Activated CD8-positive, alpha-beta T cell treated with anti-CD3 and anti-CD28 coated beads for 36 hours (primary cell): ENCODE data around the gene LRRC37A3. TPM values are rescaled to one million over a fixed set of nuclear protein-coding genes. Genes with fewer than 3 reads are reported as not detected.
A peak's percentile ranks its signal among the peaks of the same experiment; 100 is the strongest.
"Not testable (repeated sequence)": the region's sequence is repeated elsewhere in the genome, so short reads cannot be mapped to it uniquely, and the experiment has no call there.

ENCODE experiments used
- ATAC-seq: fragments of 200-7000 bp; cut with Tn5 transposase; one replicate; pipeline ENCODE4 v1.10.0; 2021; ENCODE audit warnings: mild to moderate bottlenecking, moderate library complexity
- CTCF ChIA-PET: fragments of 350-600 bp; sonication (Branson Sonifier 250); formaldehyde crosslinking; loops from one replicate; lab custom pipeline; 2021; ENCODE audit warnings: antibody characterized with exemption; lab: Charles Lee
- POLR2A ChIA-PET: fragments of 350-600 bp; sonication (Branson Sonifier 250); formaldehyde crosslinking; loops from one replicate; lab custom pipeline; 2021; ENCODE audit warnings: antibody characterized with exemption; lab: Charles Lee
- DNase-seq: peaks from one replicate; pipeline ENCODE4 v3.0.0-alpha.2; 2020
- H3K27ac Mint-ChIP-seq: one replicate; pipeline ENCODE4 v1.8.0; 2021; ENCODE audit warnings: mild to moderate bottlenecking, mixed read lengths
- H3K27me3 Mint-ChIP-seq: one replicate; pipeline ENCODE4 v1.8.0; 2021; ENCODE audit warnings: mixed read lengths
- H3K36me3 Mint-ChIP-seq: one replicate; pipeline ENCODE4 v1.8.0; 2021; ENCODE audit warnings: low read depth, mixed read lengths
- H3K4me1 Mint-ChIP-seq: one replicate; pipeline ENCODE4 v1.8.0; 2021; ENCODE audit warnings: low read depth, mixed read lengths
- H3K4me3 Mint-ChIP-seq: one replicate; pipeline ENCODE4 v1.8.0; 2021; ENCODE audit warnings: mild to moderate bottlenecking, moderate library complexity, mixed read lengths
- H3K9me3 Mint-ChIP-seq: one replicate; pipeline ENCODE4 v1.8.0; 2021; ENCODE audit warnings: mixed read lengths
- CTCF ChIP-seq: fragments of 200-600 bp; IDR thresholded peaks from one replicate; pipeline ENCODE4 v1.8.0; 2022; ENCODE audit warnings: antibody characterized with exemption, mild to moderate bottlenecking
- intact Hi-C: fragments of 100-400 bp; cut with micrococcal nuclease; formaldehyde crosslinking; loops from one replicate; pipeline ENCODE4 v1.10.0; 2022
- total RNA-seq, 2 experiments: library from RNA; stranded (reverse); gene quantifications; one replicate each; pipeline ENCODE4 v1.2.3, GENCODE V29; 2021

Gene LRRC37A3
- total RNA-seq, 2 experiments from 2014 or later = 4.3 to 4.8 TPM

- intact Hi-C loops = no loop called here
- CTCF ChIA-PET = interaction anchor here (1.0 to 2.1 kb wide), 4 partner anchors 9 to 216 kb away, joined by 4 to 16 read pairs (median 6); partner anchors contain the start of gene RGS9
- TF ChIP-seq CTCF = no peak
- Mint-ChIP-seq H3K36me3 (no peaks in the 10 kb centered on the region), H3K4me3 (peak overlapping the region; percentile 75), H3K9me3 (no peaks in the 10 kb centered on the region), H3K27me3 (no peaks in the 10 kb centered on the region), H3K4me1 (no peaks in the 10 kb centered on the region), H3K27ac (no peak overlapping the region)
- POLR2A ChIA-PET = no interaction called here
- ATAC-seq (no peak), DNase-seq (no peak)
Observed at GRCh38 chr17:64920419-64921172, 1.3 kb upstream of the LRRC37A3 start.

- Mint-ChIP-seq H3K27me3 (no peaks in the 10 kb centered on the region), H3K9me3 (no peaks in the 10 kb centered on the region), H3K4me1 (no peaks in the 10 kb centered on the region), H3K27ac (peak overlapping the region; percentile 87), H3K4me3 (peak overlapping the region; percentile 75), H3K36me3 (peaks cover 2% of the 10 kb centered on the region)
- intact Hi-C loops = no loop called here
- TF ChIP-seq CTCF = no peak
- CTCF ChIA-PET = interaction anchor here (1.0 to 2.1 kb wide), 10 partner anchors 9 to 415 kb away, joined by 3 to 16 read pairs (median 4); partner anchors contain the start of gene RGS9
- ATAC-seq (no peak), DNase-seq (no peak)
- POLR2A ChIA-PET = interaction anchor here (0.8 to 0.9 kb wide), 2 partner anchors 99 to 180 kb away, joined by 3 read pairs; no protein-coding TSS in a partner anchor
Observed at GRCh38 chr17:64920026-64920418, 744 bp upstream of the LRRC37A3 start.

- peak; percentile 49 for DNase-seq
- H3K9me3 Mint-ChIP-seq, H3K36me3 Mint-ChIP-seq, H3K27me3 Mint-ChIP-seq, intact Hi-C loops, H3K4me1 Mint-ChIP-seq: not testable (repeated sequence)
- ChIA-PET POLR2A (interaction anchor here (0.8 to 0.9 kb wide), 2 partner anchors 181 to 414 kb away, joined by 3 read pairs; no protein-coding TSS in a partner anchor), CTCF (interaction anchor here (0.6 to 2.1 kb wide), 10 partner anchors 23 to 255 kb away, joined by 3 to 16 read pairs (median 4); partner anchors contain the start of gene GNA13)
- peak; percentile 52 for ATAC-seq
- Mint-ChIP-seq H3K4me3 (peak overlapping the region; percentile 75), H3K27ac (peak overlapping the region; percentile 87)
Observed at GRCh38 chr17:64918842-64919288, 413 bp downstream of the LRRC37A3 start.

- H3K27ac Mint-ChIP-seq, intact Hi-C loops, ATAC-seq, H3K4me3 Mint-ChIP-seq, H3K27me3 Mint-ChIP-seq, POLR2A ChIA-PET, H3K4me1 Mint-ChIP-seq, DNase-seq, H3K36me3 Mint-ChIP-seq, CTCF ChIA-PET, H3K9me3 Mint-ChIP-seq: not testable (repeated sequence)
Observed at GRCh38 chr17:64917540-64917939, 1.7 kb downstream of the LRRC37A3 start.

GRCh38 chr17:64915244-64915643 is 4.0 kb downstream of the LRRC37A3 start:
- DNase-seq, H3K36me3 Mint-ChIP-seq, intact Hi-C loops, POLR2A ChIA-PET, CTCF ChIA-PET, ATAC-seq, H3K4me1 Mint-ChIP-seq, H3K9me3 Mint-ChIP-seq, H3K4me3 Mint-ChIP-seq, H3K27ac Mint-ChIP-seq, H3K27me3 Mint-ChIP-seq: not testable (repeated sequence)

- intact Hi-C loops, H3K4me1 Mint-ChIP-seq, ATAC-seq, DNase-seq, H3K4me3 Mint-ChIP-seq, H3K9me3 Mint-ChIP-seq, H3K36me3 Mint-ChIP-seq, POLR2A ChIA-PET, H3K27ac Mint-ChIP-seq, CTCF ChIA-PET, H3K27me3 Mint-ChIP-seq: not testable (repeated sequence)
Observed at GRCh38 chr17:64910191-64910514, 9.1 kb downstream of the LRRC37A3 start.

- H3K27ac Mint-ChIP-seq = peak overlapping the region; percentile 77
- H3K4me3 Mint-ChIP-seq, H3K27me3 Mint-ChIP-seq, H3K9me3 Mint-ChIP-seq, POLR2A ChIA-PET, ATAC-seq, intact Hi-C loops, DNase-seq, CTCF ChIA-PET, H3K36me3 Mint-ChIP-seq, H3K4me1 Mint-ChIP-seq: not testable (repeated sequence)
Observed at GRCh38 chr17:64909511-64910190, 9.6 kb downstream of the LRRC37A3 start.

GRCh38 chr17:64904069-64904468 is 15.2 kb downstream of the LRRC37A3 start:
- H3K4me3 Mint-ChIP-seq, H3K36me3 Mint-ChIP-seq, H3K27ac Mint-ChIP-seq, ATAC-seq, H3K4me1 Mint-ChIP-seq, POLR2A ChIA-PET, H3K9me3 Mint-ChIP-seq, intact Hi-C loops, DNase-seq, CTCF ChIA-PET, H3K27me3 Mint-ChIP-seq: not testable (repeated sequence)

GRCh38 chr17:64897136-64897535 is 22.1 kb downstream of the LRRC37A3 start:
- H3K4me3 Mint-ChIP-seq, CTCF ChIA-PET, intact Hi-C loops, H3K27ac Mint-ChIP-seq, H3K9me3 Mint-ChIP-seq, POLR2A ChIA-PET, H3K4me1 Mint-ChIP-seq, DNase-seq, ATAC-seq, H3K36me3 Mint-ChIP-seq, H3K27me3 Mint-ChIP-seq: not testable (repeated sequence)

- DNase-seq, H3K36me3 Mint-ChIP-seq, ATAC-seq, H3K27me3 Mint-ChIP-seq, CTCF ChIA-PET, H3K9me3 Mint-ChIP-seq, H3K4me3 Mint-ChIP-seq, POLR2A ChIA-PET, H3K27ac Mint-ChIP-seq, intact Hi-C loops, H3K4me1 Mint-ChIP-seq: not testable (repeated sequence)
Observed at GRCh38 chr17:64874210-64874609, 45.1 kb downstream of the LRRC37A3 start.
